ENCODE results near the gene ESYT3. TPM values are rescaled to one million over a fixed set of nuclear protein-coding genes. Genes with fewer than 3 reads are reported as not detected.

The ESYT3 gene
- total RNA-seq, 1 donor from 2014 or later, result 0.23 TPM

Other genes with a start within 250 kb of the ESYT3 start
- 46.0 and 48.1 TPM in 2 replicates for gene ARMC8, start 247.3 kb upstream of the ESYT3 start, total RNA-seq
- not detected in 2 replicates for gene NME9, start 104.8 kb upstream of the ESYT3 start, total RNA-seq
- 0.07 TPM in 1 of 2 replicates, not detected in the other for gene MRAS, start 86.0 kb upstream of the ESYT3 start, total RNA-seq
- gene CEP70, start 159.6 kb downstream of the ESYT3 start, total RNA-seq, result 3.7 and 4.8 TPM in 2 replicates
- gene FAIM, start 174.2 kb downstream of the ESYT3 start, total RNA-seq, result 1.7 and 2.4 TPM in 2 replicates